ENCODE data around the gene REN.

DNA sequence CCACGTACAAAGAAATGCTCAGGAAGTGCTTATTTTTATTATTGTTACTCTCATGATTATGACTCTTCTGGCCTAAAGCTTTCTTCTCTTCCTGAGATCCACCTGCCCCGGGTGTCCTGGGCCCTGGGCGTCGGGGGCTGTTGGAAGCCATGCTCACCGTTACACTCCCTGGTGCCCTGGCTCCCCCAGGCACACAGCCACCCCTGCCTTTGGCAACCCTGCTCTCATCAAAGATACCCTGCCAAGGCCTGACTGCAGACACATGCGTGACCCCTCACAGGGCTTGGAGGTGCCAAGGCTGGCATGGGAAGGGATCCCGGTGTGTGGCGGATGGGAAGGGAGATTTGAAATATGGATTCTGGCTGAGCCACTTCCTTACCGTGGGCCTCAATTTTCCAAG, 33.4 kb upstream of the REN start:
- TF ChIP-seq, protein P1, sequence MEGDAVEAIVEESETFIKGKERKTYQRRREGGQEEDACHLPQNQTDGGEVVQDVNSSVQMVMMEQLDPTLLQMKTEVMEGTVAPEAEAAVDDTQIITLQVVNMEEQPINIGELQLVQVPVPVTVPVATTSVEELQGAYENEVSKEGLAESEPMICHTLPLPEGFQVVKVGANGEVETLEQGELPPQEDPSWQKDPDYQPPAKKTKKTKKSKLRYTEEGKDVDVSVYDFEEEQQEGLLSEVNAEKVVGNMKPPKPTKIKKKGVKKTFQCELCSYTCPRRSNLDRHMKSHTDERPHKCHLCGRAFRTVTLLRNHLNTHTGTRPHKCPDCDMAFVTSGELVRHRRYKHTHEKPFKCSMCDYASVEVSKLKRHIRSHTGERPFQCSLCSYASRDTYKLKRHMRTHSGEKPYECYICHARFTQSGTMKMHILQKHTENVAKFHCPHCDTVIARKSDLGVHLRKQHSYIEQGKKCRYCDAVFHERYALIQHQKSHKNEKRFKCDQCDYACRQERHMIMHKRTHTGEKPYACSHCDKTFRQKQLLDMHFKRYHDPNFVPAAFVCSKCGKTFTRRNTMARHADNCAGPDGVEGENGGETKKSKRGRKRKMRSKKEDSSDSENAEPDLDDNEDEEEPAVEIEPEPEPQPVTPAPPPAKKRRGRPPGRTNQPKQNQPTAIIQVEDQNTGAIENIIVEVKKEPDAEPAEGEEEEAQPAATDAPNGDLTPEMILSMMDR (conservative IDR thresholded peaks at IDR 0.05 in 1 of 2, IDR thresholded peaks at IDR 0.05 in 1 of 2; ENCODE audit: low read depth in 1 of 2, low read length in 2 of 2): no peak
- TF ChIP-seq EZH2 (IDR thresholded peaks at IDR 0.05; ENCODE audit: low read length, missing control alignments): no peak
